ENCODE results near the gene ADISSP.

Gene ADISSP

GRCh38 chr20:3778976-3779375 is 11.4 kb upstream of the ADISSP start:
- DNase-seq, result no peak

GRCh38 chr20:3777716-3778629 is 10.4 kb upstream of the ADISSP start:
- DNase-seq, result peak; percentile 57

- DNase-seq, result no peak
These were observed 9.8 kb upstream of the ADISSP start for GRCh38 chr20:3777381-3777715.

- no peak for DNase-seq
These were observed 8.0 kb upstream of the ADISSP start for GRCh38 chr20:3775457-3776108.

- no peak for DNase-seq
These were observed 4.1 kb upstream of the ADISSP start for GRCh38 chr20:3771552-3772058.

GRCh38 chr20:3768342-3769130 is 983 bp upstream of the ADISSP start:
- DNase-seq, result peak; percentile 74

- no peak for DNase-seq
These were observed 485 bp downstream of the ADISSP start for GRCh38 chr20:3767110-3767426.

GRCh38 chr20:3766422-3767109 is 987 bp downstream of the ADISSP start:
- DNase-seq, result no peak

- DNase-seq, result no peak
These were observed 2.2 kb downstream of the ADISSP start for GRCh38 chr20:3765171-3765882.

- DNase-seq, result no peak
These were observed 2.9 kb downstream of the ADISSP start for GRCh38 chr20:3764659-3765058.

GRCh38 chr20:3763671-3764601 is 3.6 kb downstream of the ADISSP start:
- no peak for DNase-seq

GRCh38 chr20:3760655-3761348 is 6.8 kb downstream of the ADISSP start:
- DNase-seq, result no peak

GRCh38 chr20:3759884-3760283 is 7.7 kb downstream of the ADISSP start:
- no peak for DNase-seq

- no peak for DNase-seq
These were observed 8.2 kb downstream of the ADISSP start for GRCh38 chr20:3759316-3759823.

GRCh38 chr20:3758566-3758965 is 9.0 kb downstream of the ADISSP start:
- no peak for DNase-seq

- DNase-seq, result no peak
These were observed 10.3 kb downstream of the ADISSP start for GRCh38 chr20:3757268-3757667.

GRCh38 chr20:3755814-3756480 is 11.6 kb downstream of the ADISSP start:
- no peak for DNase-seq

- DNase-seq, result no peak
These were observed 12.3 kb downstream of the ADISSP start for GRCh38 chr20:3755269-3755668.

- DNase-seq, result no peak
These were observed 13.3 kb downstream of the ADISSP start for GRCh38 chr20:3754276-3754630.

All from NCI-H526 treated with DMSO at 0.1 percent for 48 hours (cell line).